Body of pancreas (tissue), 4 donors: ENCODE results near the gene SPATA2L.

Experiments
- CTCF ChIP-seq, 7 experiments: fragments of 450-650 bp in 4 of 7; fragments of 200-600 bp in 3 of 7; sonication (generic) in 3 of 7; IDR thresholded peaks; one replicate each; pipeline ENCODE4 v1.5.1; 2016 to 2019; ENCODE audit warnings: antibody characterized with exemption in 7 of 7
- POLR2A ChIP-seq, 3 donors: fragments of 450-650 bp; IDR thresholded peaks; one replicate each; pipeline ENCODE4 v1.6.1; 2016; ENCODE audit warnings: antibody characterized with exemption in 3 of 3, mild to moderate bottlenecking in 2 of 3

DNA sequence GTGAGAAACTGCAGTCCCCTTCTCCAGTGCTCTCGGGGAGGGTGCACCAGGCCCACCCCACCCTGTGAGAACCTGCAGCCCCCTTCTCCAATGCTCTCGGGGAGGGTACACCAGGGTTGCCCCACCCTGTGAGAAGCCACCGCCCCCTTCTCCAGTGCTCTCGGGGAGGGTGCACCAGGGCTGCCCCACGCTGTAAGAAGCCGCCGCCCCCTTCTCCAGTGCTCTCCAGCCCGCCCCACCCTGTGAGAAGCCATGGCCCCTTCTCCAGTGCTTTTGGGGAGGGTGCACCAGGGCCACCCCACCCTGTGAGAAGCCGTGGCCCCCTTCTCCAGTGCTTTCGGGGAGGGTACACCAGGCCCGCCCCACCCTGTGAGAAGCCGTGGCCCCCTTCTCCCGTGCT is 31.8 kb downstream of the SPATA2L start:
- TF ChIP-seq CTCF (IDR thresholded peaks at IDR 0.05): no peak
- TF ChIP-seq POLR2A (IDR thresholded peaks at IDR 0.05): no peak
